ENCODE data around the gene HEXB.

DNA sequence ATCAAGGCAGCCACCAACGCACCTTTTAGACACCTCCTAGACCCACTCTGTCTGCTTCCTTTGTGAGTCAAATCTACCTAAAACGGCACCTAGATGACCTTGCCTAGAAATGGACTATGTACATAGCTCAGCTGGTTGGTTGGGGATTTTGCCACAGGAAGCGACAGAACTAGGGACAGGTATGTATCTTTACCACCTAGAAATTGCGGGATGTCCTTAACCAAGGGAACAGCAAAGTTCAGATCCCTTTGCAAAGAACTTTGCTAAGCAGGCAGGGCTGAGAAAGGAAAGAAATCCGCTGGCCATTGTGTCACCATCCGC, 42.5 kb upstream of the HEXB start:
- TF ChIP-seq, protein P1, sequence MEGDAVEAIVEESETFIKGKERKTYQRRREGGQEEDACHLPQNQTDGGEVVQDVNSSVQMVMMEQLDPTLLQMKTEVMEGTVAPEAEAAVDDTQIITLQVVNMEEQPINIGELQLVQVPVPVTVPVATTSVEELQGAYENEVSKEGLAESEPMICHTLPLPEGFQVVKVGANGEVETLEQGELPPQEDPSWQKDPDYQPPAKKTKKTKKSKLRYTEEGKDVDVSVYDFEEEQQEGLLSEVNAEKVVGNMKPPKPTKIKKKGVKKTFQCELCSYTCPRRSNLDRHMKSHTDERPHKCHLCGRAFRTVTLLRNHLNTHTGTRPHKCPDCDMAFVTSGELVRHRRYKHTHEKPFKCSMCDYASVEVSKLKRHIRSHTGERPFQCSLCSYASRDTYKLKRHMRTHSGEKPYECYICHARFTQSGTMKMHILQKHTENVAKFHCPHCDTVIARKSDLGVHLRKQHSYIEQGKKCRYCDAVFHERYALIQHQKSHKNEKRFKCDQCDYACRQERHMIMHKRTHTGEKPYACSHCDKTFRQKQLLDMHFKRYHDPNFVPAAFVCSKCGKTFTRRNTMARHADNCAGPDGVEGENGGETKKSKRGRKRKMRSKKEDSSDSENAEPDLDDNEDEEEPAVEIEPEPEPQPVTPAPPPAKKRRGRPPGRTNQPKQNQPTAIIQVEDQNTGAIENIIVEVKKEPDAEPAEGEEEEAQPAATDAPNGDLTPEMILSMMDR (IDR thresholded peaks at IDR 0.05), result no peak
- no peak for TF ChIP-seq POLR2A (IDR thresholded peaks at IDR 0.05)

Measured in lower leg skin (tissue), 3 donors.